ENCODE data around the gene SNX25. TPM values are rescaled to one million over a fixed set of nuclear protein-coding genes. Genes with fewer than 3 reads are reported as not detected.

The SNX25 gene
- total RNA-seq, 1 donor from 2014 or later: 29.5 TPM

- Histone ChIP-seq H3K4me2 (ENCODE audit: low read length) (peak within 1 kb of the TSS; percentile 90), H2AFZ (ENCODE audit: low read depth, low read length) (peak within 1 kb of the TSS; percentile 70), H3K27me3 (ENCODE audit: insufficient read depth, low read length) (no peaks in the 10 kb centered on the region), H3K4me3 (ENCODE audit: insufficient read depth, low read depth, low read length) (peak within 1 kb of the TSS; percentile 64), H3K9ac (ENCODE audit: low read length) (peak within 1 kb of the TSS; percentile 88), H3K4me1 (ENCODE audit: insufficient read depth, low read length) (peaks cover 9% of the 10 kb centered on the region), H3K27ac (ENCODE audit: low read depth, low read length) (peak within 1 kb of the TSS; percentile 93), H4K20me1 (ENCODE audit: insufficient read depth, low read length) (no peaks in the 10 kb centered on the region), H3K79me2 (ENCODE audit: insufficient read depth, low read length) (no peaks in the 10 kb centered on the region), H3K36me3 (ENCODE audit: insufficient read depth, low read length) (peaks cover 7% of the 10 kb centered on the region), H3K9me3 (ENCODE audit: insufficient read depth, low read depth, low read length) (no peaks in the 10 kb centered on the region)
- DNase-seq (ENCODE audit: low read depth) (peak; percentile 38), FAIRE-seq (no peak)
- no peak for TF ChIP-seq EZH2 (IDR thresholded peaks at IDR 0.05; ENCODE audit: insufficient read depth, low read length)
- Mint-ChIP-seq H3K27me3 (ENCODE audit: low read depth, unreplicated experiment) (no peaks in the 10 kb centered on the region), H3K4me3 (ENCODE audit: unreplicated experiment) (peak within 1 kb of the TSS; percentile 91), H3K36me3 (ENCODE audit: low read depth, unreplicated experiment) (peaks cover 6% of the 10 kb centered on the region), H3K4me1 (ENCODE audit: low read depth, unreplicated experiment) (peaks cover 6% of the 10 kb centered on the region), H3K9me3 (ENCODE audit: unreplicated experiment) (peaks cover 2% of the 10 kb centered on the region), H3K27ac (ENCODE audit: unreplicated experiment) (peak within 1 kb of the TSS; percentile 92)
These were observed 187.5 kb downstream of the SNX25 start, which contains the start of gene ANKRD37 for GRCh38 chr4:185396724-185397385. Gene ANKRD37 (plus strand): TSS chr4:185396841. CDS start chr4:185396924, 83 bp downstream.

DNA sequence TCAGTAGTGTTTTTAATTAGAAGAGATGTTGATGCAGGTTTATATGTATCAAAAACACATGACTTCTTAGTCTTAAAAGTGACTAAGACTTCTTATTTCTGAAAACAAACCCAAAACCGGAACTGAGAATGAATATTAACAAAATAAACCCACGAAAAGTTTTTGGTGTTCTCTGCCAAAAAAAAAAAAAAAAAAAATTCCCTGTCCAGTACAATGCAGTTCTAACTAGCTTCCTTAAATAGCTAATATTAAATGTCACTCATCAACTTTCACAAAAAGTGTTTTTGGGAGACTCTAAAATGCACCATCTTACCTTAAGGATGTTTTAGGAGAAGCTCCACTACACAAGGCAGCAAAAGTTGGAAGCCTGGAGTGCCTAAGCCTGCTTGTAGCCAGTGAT, 189.2 kb downstream of the SNX25 start:
- no peak overlapping the region for H3K4me2 ChIP-seq (ENCODE audit: low read length)
- H3K4me3 ChIP-seq (ENCODE audit: insufficient read depth, low read depth, low read length): no peak overlapping the region
- Mint-ChIP-seq H3K4me3 (ENCODE audit: unreplicated experiment) (no peak overlapping the region), H3K27me3 (ENCODE audit: low read depth, unreplicated experiment) (no peaks in the 10 kb centered on the region), H3K36me3 (ENCODE audit: low read depth, unreplicated experiment) (peaks cover 6% of the 10 kb centered on the region), H3K27ac (ENCODE audit: unreplicated experiment) (peak overlapping the region; percentile 14), H3K9me3 (ENCODE audit: unreplicated experiment) (no peaks in the 10 kb centered on the region), H3K4me1 (ENCODE audit: low read depth, unreplicated experiment) (peaks cover 6% of the 10 kb centered on the region)
- H4K20me1 ChIP-seq (ENCODE audit: insufficient read depth, low read length): no peaks in the 10 kb centered on the region
- H3K9me3 ChIP-seq (ENCODE audit: insufficient read depth, low read depth, low read length): no peaks in the 10 kb centered on the region
- H3K9ac ChIP-seq (ENCODE audit: low read length): no peak overlapping the region
- DNase-seq (ENCODE audit: low read depth) (no peak), FAIRE-seq (no peak)
- H3K36me3 ChIP-seq (ENCODE audit: insufficient read depth, low read length): peaks cover 12% of the 10 kb centered on the region
- H2AFZ ChIP-seq (ENCODE audit: low read depth, low read length): no peak overlapping the region
- TF ChIP-seq, protein P1, sequence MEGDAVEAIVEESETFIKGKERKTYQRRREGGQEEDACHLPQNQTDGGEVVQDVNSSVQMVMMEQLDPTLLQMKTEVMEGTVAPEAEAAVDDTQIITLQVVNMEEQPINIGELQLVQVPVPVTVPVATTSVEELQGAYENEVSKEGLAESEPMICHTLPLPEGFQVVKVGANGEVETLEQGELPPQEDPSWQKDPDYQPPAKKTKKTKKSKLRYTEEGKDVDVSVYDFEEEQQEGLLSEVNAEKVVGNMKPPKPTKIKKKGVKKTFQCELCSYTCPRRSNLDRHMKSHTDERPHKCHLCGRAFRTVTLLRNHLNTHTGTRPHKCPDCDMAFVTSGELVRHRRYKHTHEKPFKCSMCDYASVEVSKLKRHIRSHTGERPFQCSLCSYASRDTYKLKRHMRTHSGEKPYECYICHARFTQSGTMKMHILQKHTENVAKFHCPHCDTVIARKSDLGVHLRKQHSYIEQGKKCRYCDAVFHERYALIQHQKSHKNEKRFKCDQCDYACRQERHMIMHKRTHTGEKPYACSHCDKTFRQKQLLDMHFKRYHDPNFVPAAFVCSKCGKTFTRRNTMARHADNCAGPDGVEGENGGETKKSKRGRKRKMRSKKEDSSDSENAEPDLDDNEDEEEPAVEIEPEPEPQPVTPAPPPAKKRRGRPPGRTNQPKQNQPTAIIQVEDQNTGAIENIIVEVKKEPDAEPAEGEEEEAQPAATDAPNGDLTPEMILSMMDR (IDR thresholded peaks at IDR 0.05; ENCODE audit: insufficient read depth, low read depth, low read length): no peak
- no peak for TF ChIP-seq EZH2 (IDR thresholded peaks at IDR 0.05; ENCODE audit: insufficient read depth, low read length)
- H3K27me3 ChIP-seq (ENCODE audit: insufficient read depth, low read length): no peaks in the 10 kb centered on the region
- H3K27ac ChIP-seq (ENCODE audit: low read depth, low read length): no peak overlapping the region
- H3K4me1 ChIP-seq (ENCODE audit: insufficient read depth, low read length): peaks cover 9% of the 10 kb centered on the region
- no peaks in the 10 kb centered on the region for H3K79me2 ChIP-seq (ENCODE audit: insufficient read depth, low read length)

- FAIRE-seq: no peak
- H3K27ac Mint-ChIP-seq (ENCODE audit: unreplicated experiment): no peak overlapping the region
- H3K4me1 ChIP-seq (ENCODE audit: insufficient read depth, low read length): peaks cover 9% of the 10 kb centered on the region
- peaks cover 6% of the 10 kb centered on the region for H3K36me3 Mint-ChIP-seq (ENCODE audit: low read depth, unreplicated experiment)
- H3K9me3 ChIP-seq (ENCODE audit: insufficient read depth, low read depth, low read length): no peaks in the 10 kb centered on the region
- TF ChIP-seq EZH2 (IDR thresholded peaks at IDR 0.05; ENCODE audit: insufficient read depth, low read length): no peak
- TF ChIP-seq, protein P1 (IDR thresholded peaks at IDR 0.05; ENCODE audit: insufficient read depth, low read depth, low read length): no peak
- H2AFZ ChIP-seq (ENCODE audit: low read depth, low read length): no peak overlapping the region
- no peaks in the 10 kb centered on the region for H3K9me3 Mint-ChIP-seq (ENCODE audit: unreplicated experiment)
- no peak overlapping the region for H3K4me3 ChIP-seq (ENCODE audit: insufficient read depth, low read depth, low read length)
- H3K36me3 ChIP-seq (ENCODE audit: insufficient read depth, low read length): peaks cover 12% of the 10 kb centered on the region
- no peak for DNase-seq (ENCODE audit: low read depth)
- no peaks in the 10 kb centered on the region for H3K27me3 Mint-ChIP-seq (ENCODE audit: low read depth, unreplicated experiment)
- H3K4me1 Mint-ChIP-seq (ENCODE audit: low read depth, unreplicated experiment): peaks cover 4% of the 10 kb centered on the region
- H3K27ac ChIP-seq (ENCODE audit: low read depth, low read length): no peak overlapping the region
- no peak overlapping the region for H3K4me3 Mint-ChIP-seq (ENCODE audit: unreplicated experiment)
- H3K4me2 ChIP-seq (ENCODE audit: low read length): no peak overlapping the region
- H4K20me1 ChIP-seq (ENCODE audit: insufficient read depth, low read length): no peaks in the 10 kb centered on the region
- H3K9ac ChIP-seq (ENCODE audit: low read length): no peak overlapping the region
- no peaks in the 10 kb centered on the region for H3K79me2 ChIP-seq (ENCODE audit: insufficient read depth, low read length)
- H3K27me3 ChIP-seq (ENCODE audit: insufficient read depth, low read length): no peaks in the 10 kb centered on the region
These were observed 190.1 kb downstream of the SNX25 start for GRCh38 chr4:185399466-185399865.
